ENCODE data around the gene ARHGEF7.

GRCh38 chr13:111179908-111180760, 65.0 kb downstream of the ARHGEF7 start:
- TF ChIP-seq CTCF (conservative IDR thresholded peaks at IDR 0.05; ENCODE audit: low read length), result no peak
- TF ChIP-seq EZH2phosphoT487 (IDR thresholded peaks at IDR 0.05; ENCODE audit: borderline replicate concordance, low read depth, low read length), result no peak
